A549 (cell line): Measurements from ENCODE around the gene IMMT.

ENCODE experiments used
- CEBPB ChIP-seq, 2 experiments: fragments of >200 bp in 1 of 2; sonication (Bioruptor Twin) in 1 of 2; formaldehyde crosslinking in 1 of 2; IDR thresholded peaks; 2 replicates each; pipeline ENCODE4 v1.6.1; 2012 to 2016
- HDAC2 ChIP-seq: fragments of 200-600 bp; sonication (generic); IDR thresholded peaks from 2 replicates; pipeline ENCODE4 v1.6.1; 2016
- NPAS2 ChIP-seq: fragments of 250-450 bp; sonication (Bioruptor Pico); IDR thresholded peaks from 2 replicates; pipeline ENCODE4 v1.8.0; 2022; ENCODE audit warnings: mild to moderate bottlenecking, moderate library complexity, borderline replicate concordance
- POLR2A ChIP-seq: IDR thresholded peaks from 2 replicates; pipeline ENCODE4 v1.6.1; 2012; ENCODE audit warnings: mild to moderate bottlenecking, low read length
- TF ChIP-seq, protein P1 (sequence below): fragments of >200 bp; sonication (Bioruptor Twin); formaldehyde crosslinking; IDR thresholded peaks from 3 replicates; pipeline ENCODE4 v1.5.1; 2016

DNA sequence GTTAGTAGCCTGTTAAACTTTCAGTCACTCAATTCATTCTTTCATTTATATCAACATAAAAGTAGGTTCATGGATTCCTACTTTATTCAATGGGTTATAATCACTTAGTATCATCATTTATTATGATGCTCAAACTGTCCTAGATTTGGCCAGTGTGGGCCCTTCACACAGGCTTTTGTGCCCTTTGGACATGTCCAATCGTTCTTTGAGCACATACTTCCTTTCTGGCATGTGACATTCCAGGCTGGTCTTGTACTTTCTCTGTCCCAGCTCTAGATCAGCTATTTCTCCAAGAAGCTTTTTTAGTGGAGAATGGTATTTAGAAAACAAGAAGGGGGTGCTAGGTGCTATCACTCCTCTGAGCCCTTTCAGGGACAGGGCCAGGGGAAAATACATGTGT, 101.0 kb downstream of the IMMT start:
- TF ChIP-seq, protein P1, sequence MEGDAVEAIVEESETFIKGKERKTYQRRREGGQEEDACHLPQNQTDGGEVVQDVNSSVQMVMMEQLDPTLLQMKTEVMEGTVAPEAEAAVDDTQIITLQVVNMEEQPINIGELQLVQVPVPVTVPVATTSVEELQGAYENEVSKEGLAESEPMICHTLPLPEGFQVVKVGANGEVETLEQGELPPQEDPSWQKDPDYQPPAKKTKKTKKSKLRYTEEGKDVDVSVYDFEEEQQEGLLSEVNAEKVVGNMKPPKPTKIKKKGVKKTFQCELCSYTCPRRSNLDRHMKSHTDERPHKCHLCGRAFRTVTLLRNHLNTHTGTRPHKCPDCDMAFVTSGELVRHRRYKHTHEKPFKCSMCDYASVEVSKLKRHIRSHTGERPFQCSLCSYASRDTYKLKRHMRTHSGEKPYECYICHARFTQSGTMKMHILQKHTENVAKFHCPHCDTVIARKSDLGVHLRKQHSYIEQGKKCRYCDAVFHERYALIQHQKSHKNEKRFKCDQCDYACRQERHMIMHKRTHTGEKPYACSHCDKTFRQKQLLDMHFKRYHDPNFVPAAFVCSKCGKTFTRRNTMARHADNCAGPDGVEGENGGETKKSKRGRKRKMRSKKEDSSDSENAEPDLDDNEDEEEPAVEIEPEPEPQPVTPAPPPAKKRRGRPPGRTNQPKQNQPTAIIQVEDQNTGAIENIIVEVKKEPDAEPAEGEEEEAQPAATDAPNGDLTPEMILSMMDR: no peak
- TF ChIP-seq CEBPB (IDR thresholded peaks at IDR 0.05) (no peak), HDAC2 (no peak), POLR2A (no peak), NPAS2 (CRISPR knock-in tag) (no peak)
